Pancreas (tissue), 10 donors: ENCODE data around the gene PPAN. TPM values are rescaled to one million over a fixed set of nuclear protein-coding genes. Genes with fewer than 3 reads are reported as not detected.
A peak's percentile ranks its signal among the peaks of the same experiment; 100 is the strongest.

Experiments used
- ATAC-seq, 4 donors: fragments of 200-7000 bp; cut with Tn5 transposase; one replicate each; pipeline versions ENCODE4 v1.8.0 to v1.9.1; 2020; ENCODE audit warnings: mild to moderate bottlenecking in 4 of 4, moderate library complexity in 4 of 4
- DNase-seq, 6 donors: peaks; one replicate each; pipeline ENCODE4 v3.0.0-alpha.2; 2020
- FAIRE-seq: peaks from 2 replicates; lab custom pipeline; 2012; peaks lifted over from hg19 to GRCh38; lab: Jason Lieb, UNC
- H3K27ac ChIP-seq, 4 donors: fragments of 200-600 bp; sonication (generic); 1 replicate in 3 of 4; 2 replicates in 1 of 4; pipeline versions ENCODE4 v1.5.0 to v1.8.0; 2020
- H3K27me3 ChIP-seq, 4 donors: fragments of 200-600 bp; one replicate each; pipeline ENCODE4 v1.8.0; 2021
- H3K36me3 ChIP-seq, 3 donors: fragments of 200-600 bp; sonication (generic) in 1 of 3; one replicate each; pipeline versions ENCODE4 v1.5.0 to v1.8.0; 2020 to 2021
- H3K4me1 ChIP-seq, 3 donors: fragments of 200-600 bp; one replicate each; pipeline ENCODE4 v1.8.0; 2021
- H3K4me3 ChIP-seq, 4 donors: fragments of 200-600 bp; sonication (generic) in 2 of 4; one replicate each; pipeline versions ENCODE4 v1.5.0 to v1.8.0; 2020 to 2021
- H3K9me3 ChIP-seq, 4 donors: fragments of 200-600 bp; one replicate each; pipeline ENCODE4 v1.8.0; 2021
- CTCF ChIP-seq, 4 donors: fragments of 200-600 bp; sonication (generic) in 3 of 4; IDR thresholded peaks; one replicate each; pipeline versions ENCODE4 v1.5.0 to v1.8.0; 2021; ENCODE audit warnings: antibody characterized with exemption in 4 of 4
- WGBS, 2 donors: extraction: QIAGEN DNeasy Blood & Tissue Kit; methylation state at CpG; one replicate each; pipeline ENCODE4 v1.1.7; 2013; 5-methylcytosine and 5-hydroxymethylcytosine counted together
- intact Hi-C, 3 donors: fragments of 100-400 bp; cut with DNase I; formaldehyde crosslinking; loops; one replicate each; pipeline versions ENCODE4 v1.11.1 to v1.14.2; 2022
- polyA plus RNA-seq, 2 donors: library from polyadenylated mRNA; stranded (reverse); fragments of 200-250 nt; gene quantifications; one replicate each; pipeline ENCODE4 v1.2.3, GENCODE V29; 2013
- total RNA-seq, 6 donors: library from RNA; stranded (reverse); fragmentation: NEBNext Ultra II Directional in 4 of 6; extraction: Animal tissue kit (Norgen Biotek cat#: 25700) in 4 of 6; gene quantifications; one replicate each; pipeline versions ENCODE4 v1.2.1 to v1.2.4, GENCODE V29; 2021 to 2023
- donor health status: healthy with polysubstance abuse.
- donor health status: DM: no; HTN: no; CAD: no; lungs with moderate emphysema.
- donor health status: DM: no; HTN: no; CAD: no.
- donor health status: control.
- donor health status: control.
- donor health status: Bipolar disorder and iron deficiency.
- donor health status: DM: yes; HTN: yes; CAD: no.
- donor health status: DM: no; HTN: no; CAD: no.
- donor health status: DM: no; HTN: no; CAD: no.
- donor health status: DM: yes; HTN: yes; CAD: no.

The PPAN gene
- total and polyA plus RNA-seq, 8 donors: 9.3 to 67.9 (median 19.4) TPM

- 79% methylated on average over 9 of the region's 9 CpGs for WGBS, 2 donors
- H3K36me3 ChIP-seq: no peaks in the 10 kb centered on the region
- no peaks in the 10 kb centered on the region for H3K27me3 ChIP-seq
- no peak overlapping the region for H3K27ac ChIP-seq
- ATAC-seq (no peak), DNase-seq (no peak), FAIRE-seq (no peak)
- intact Hi-C loops: no loop called here
- no peaks in the 10 kb centered on the region for H3K4me1 ChIP-seq
- no peak overlapping the region for H3K4me3 ChIP-seq
- no peaks in the 10 kb centered on the region for H3K9me3 ChIP-seq
- TF ChIP-seq CTCF (IDR thresholded peaks at IDR 0.05): no peak
Observed at GRCh38 chr19:10083911-10084310, 22.3 kb upstream of the PPAN start.

- Histone ChIP-seq H3K4me1 (no peaks in the 10 kb centered on the region), H3K27ac (no peak overlapping the region), H3K27me3 (no peaks in the 10 kb centered on the region), H3K9me3 (no peaks in the 10 kb centered on the region), H3K4me3 (no peak overlapping the region), H3K36me3 (no peaks in the 10 kb centered on the region)
- FAIRE-seq (no peak), ATAC-seq (no peak), DNase-seq (peak in 1 of 6 donors; percentile 5)
- 72 to 84% methylated on average over 3 of the region's 3 CpGs for WGBS, 2 donors
- no peak for TF ChIP-seq CTCF (IDR thresholded peaks at IDR 0.05)
- intact Hi-C loops: no loop called here
Observed at GRCh38 chr19:10084803-10085202, 21.4 kb upstream of the PPAN start.

- H3K4me1 ChIP-seq: no peaks in the 10 kb centered on the region
- FAIRE-seq (no peak), DNase-seq (peak; percentile 66 to 90 (median 78)), ATAC-seq (peak; percentile 90 to 98 (median 96))
- no peaks in the 10 kb centered on the region for H3K36me3 ChIP-seq
- no peaks in the 10 kb centered on the region for H3K27me3 ChIP-seq
- H3K9me3 ChIP-seq: no peaks in the 10 kb centered on the region
- no peak for TF ChIP-seq CTCF (IDR thresholded peaks at IDR 0.05)
- intact Hi-C loops: no loop called here
- peak within 1 kb of the TSS; percentile 42 to 71 (median 64) for H3K27ac ChIP-seq
- peak within 1 kb of the TSS; percentile 76 to 95 (median 86) for H3K4me3 ChIP-seq
- WGBS, 2 donors: 2 to 3% methylated on average over 62 to 81 of the region's 81 CpGs
Observed at GRCh38 chr19:10085641-10086590, 20.2 kb upstream of the PPAN start, which contains the start of gene SHFL. Gene SHFL, plus strand, starts transcription at chr19:10086317. Its CDS starts 111 bp downstream, at chr19:10086428.

- Histone ChIP-seq H3K9me3 (no peaks in the 10 kb centered on the region), H3K36me3 (no peaks in the 10 kb centered on the region), H3K27ac (peak overlapping the region; percentile 42 to 71 (median 64)), H3K27me3 (no peaks in the 10 kb centered on the region), H3K4me3 (peak overlapping the region; percentile 76 to 95 (median 86)), H3K4me1 (no peaks in the 10 kb centered on the region)
- intact Hi-C loops: no loop called here
- DNase-seq: peak in 3 of 6 donors; percentile 52 to 78 (median 64)
- TF ChIP-seq CTCF (IDR thresholded peaks at IDR 0.05): no peak
- FAIRE-seq: no peak
- WGBS, 2 donors: 18 to 25% methylated on average over 40 to 43 of the region's 43 CpGs
- peak; percentile 25 to 40 (median 28) for ATAC-seq
Observed at GRCh38 chr19:10086591-10087192, 19.5 kb upstream of the PPAN start.
